GM19463 (cell line): Measurements from ENCODE around the gene GALNT17.

ENCODE experiments used
- ATAC-seq: cut with Tn5 transposase; IDR thresholded peaks from one replicate; pipeline ENCODE4 v1.9.1; 2021; ENCODE audit warnings: mild to moderate bottlenecking, moderate library complexity; ENCODE audit not compliant: unreplicated experiment

The GALNT17 gene

DNA sequence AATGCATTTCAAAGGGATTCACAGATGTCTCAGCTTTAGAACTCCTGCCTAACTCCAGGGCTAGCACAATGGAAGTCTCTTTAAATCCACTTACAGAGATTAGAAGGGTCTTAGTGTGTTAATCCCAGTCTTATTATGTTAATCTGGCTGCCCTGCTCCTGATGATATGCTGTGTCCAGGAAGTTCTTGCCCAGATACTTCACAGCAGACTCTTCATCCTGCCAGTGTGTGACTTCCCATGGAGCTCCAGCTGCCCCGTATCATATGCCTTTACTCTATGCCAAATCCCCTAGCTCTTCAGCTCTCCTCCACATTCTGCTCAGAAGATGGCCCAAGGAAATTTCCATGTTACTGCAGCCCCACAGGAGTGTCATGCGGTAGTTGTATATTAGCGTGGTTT lies 533.8 kb downstream of the GALNT17 start:
- no peak for ATAC-seq

DNA sequence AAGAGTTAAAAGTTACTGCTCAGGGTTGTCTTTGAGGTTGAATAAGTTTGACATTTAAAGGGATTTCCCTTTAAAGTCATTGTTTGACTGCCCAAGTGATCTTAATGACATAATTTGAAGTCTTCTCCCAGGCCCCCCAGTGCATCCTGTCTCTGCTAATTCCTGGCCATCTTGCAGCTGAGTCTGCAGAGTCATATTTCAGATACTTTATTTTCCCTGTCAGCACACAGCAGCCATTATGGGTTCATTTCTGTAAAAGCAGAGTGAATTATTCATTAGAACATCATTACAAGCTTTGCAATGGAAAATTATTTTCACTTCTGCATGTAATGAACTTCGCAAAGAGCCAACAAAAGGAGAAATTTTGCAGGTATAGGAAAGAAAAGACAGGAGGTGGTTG lies 536.6 kb downstream of the GALNT17 start:
- no peak for ATAC-seq

GRCh38 chr7:71679480-71679879 lies 547.5 kb downstream of the GALNT17 start:
- ATAC-seq: no peak

- ATAC-seq: no peak
Measured at GRCh38 chr7:71682181-71682580, 550.2 kb downstream of the GALNT17 start.

GRCh38 chr7:71682841-71683781 lies 551.2 kb downstream of the GALNT17 start:
- no peak for ATAC-seq

- ATAC-seq: no peak
Measured at GRCh38 chr7:71687286-71687685, 555.3 kb downstream of the GALNT17 start.

DNA sequence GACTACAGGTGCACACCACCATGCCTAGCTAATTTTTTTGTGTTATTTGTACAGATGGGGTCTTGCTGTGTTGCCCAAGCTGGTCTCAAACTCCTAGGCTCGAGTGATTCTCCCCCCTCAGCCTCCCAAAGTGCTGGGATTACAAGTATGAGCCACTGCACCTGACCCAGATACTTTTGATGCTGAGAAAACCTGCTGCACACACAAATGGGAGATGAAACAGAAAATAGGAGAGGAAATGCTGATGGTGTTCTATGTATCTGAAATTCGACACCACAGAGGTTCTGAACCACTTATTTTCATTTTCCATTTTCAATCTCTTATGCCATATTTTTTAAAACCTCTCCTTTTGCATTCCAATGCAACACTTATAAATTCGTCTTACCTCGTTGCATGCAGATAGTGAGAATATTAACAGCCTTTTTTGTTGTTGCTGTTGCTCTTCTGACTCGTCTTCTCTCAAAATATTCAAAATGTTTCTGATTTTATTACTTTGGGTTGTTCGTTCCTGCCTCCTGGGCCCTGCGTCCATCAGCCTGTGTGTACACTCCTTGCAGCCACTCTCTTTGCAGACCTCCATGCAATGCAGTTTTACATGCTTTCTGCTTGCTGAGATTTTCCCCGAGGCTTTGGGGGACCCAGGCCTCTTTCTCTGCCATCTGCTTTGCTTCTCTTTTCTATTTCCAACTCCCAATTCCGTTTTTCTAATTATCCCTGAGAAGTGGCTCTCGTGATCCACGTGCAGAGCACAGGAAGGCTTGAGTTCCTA lies 556.1 kb downstream of the GALNT17 start:
- ATAC-seq: no peak

GRCh38 chr7:71691538-71691937 lies 559.6 kb downstream of the GALNT17 start:
- no peak for ATAC-seq

DNA sequence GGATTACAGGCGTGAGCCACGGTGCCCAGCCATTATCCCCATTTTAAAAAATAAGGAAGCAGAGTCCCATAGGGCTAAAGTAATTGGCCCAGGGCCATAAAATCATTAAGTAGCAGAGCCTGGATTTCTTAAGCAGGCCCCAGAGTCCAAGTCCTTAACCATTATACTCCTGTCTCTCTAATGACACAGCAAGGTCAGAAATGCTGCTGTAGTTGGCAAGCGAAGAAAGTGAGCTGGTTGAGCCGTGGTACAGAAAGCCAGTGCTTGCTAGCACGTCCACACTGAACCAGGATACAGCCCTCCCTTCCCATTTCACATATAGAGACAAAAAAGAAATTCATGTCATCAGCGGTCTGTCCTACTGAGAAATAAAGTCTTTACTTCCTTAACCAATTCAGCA lies 562.7 kb downstream of the GALNT17 start:
- ATAC-seq: no peak

DNA sequence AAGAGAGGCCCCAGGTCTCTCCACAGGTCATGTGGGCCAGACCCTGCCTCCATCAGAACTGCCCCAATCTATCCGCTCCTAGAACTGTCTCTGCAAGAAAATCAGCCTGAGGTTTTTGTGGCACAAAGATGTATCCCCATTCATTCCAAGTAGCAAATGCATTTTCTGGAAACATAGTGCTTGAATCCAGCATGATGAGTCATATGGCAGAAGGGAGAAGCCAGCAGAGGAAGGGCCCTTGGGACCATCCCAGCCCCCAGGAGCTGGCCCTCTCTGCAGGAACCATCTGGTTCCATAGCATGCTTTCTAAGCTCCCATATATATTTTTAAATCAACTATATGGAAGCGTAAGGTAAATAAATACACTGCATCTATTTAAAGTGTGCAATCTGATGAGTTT lies 563.2 kb downstream of the GALNT17 start:
- ATAC-seq: no peak

- ATAC-seq: no peak
Measured at GRCh38 chr7:71696511-71696910, 564.6 kb downstream of the GALNT17 start.

DNA sequence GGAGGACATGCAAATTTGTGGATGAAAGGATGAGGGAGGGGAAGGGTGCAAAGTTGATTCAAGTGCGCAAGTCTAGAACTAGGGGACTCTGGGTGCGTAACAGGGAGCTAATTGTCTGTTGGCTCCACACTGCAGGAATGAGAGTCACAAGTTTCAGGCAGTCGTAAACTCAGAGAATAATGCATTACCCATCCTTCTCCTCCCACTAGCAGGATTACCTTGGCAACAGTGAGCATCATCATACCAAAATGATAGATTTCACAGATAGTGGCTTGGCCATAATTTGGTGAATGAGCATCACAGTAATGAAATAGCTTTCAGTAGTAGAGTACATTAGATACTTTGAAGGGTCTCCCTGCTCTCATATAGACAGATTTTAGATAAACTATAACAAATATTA lies 565.5 kb downstream of the GALNT17 start:
- no peak for ATAC-seq

GRCh38 chr7:71705217-71705616 lies 573.3 kb downstream of the GALNT17 start:
- ATAC-seq: no peak

DNA sequence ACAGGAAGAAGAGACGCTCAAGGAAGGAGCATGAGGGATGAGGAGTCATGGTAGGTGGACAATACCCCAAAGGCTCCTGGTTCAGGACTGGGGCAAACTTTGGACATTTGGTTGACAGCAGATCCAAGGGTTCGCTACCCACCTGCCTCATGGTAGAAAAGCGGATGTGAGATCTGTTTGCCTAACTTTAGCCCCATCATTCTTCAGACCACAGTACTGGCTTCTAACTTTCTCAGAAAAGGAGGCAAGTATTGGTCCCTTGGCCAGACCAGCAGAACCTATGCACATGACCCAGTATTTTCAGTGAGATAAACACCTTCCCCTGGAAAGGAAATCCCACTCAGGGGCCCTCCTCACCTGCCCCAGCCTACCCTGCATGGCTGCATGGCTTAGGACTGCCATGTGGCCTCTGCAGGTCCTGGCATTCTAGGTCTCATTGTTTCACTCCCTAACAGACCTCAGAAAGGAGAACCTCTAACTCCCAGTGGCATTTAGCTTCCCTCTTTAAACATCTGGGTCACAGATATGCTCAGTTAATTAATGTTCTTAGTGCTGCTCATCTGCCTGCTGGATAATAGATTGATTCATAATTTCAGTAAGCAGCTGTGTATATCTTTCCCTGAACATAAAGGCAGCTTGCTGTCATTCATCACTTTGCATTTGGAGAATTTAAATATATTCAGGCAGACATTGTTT lies 574.1 kb downstream of the GALNT17 start:
- no peak for ATAC-seq

GRCh38 chr7:71706597-71706975 lies 574.6 kb downstream of the GALNT17 start:
- no peak for ATAC-seq

DNA sequence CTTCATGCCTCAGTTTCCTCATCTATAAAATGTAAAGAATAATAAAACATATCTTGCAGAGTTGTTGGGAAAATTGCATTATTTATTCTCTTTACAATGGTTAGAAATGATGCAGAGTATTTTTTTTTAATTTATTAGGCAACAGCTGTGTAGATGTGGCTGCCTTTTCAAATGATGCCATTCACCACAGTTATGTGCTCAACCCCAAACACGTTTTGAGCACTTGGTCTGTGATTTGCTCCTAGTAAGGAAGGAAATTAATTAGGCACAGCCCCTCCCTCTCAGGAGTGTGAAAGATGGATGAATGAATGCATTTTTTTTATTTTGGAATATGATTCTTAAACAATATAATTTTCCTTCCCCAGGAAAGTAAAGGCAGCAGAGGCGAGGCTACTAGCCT lies 575.1 kb downstream of the GALNT17 start:
- no peak for ATAC-seq

GRCh38 chr7:71708710-71709109 lies 576.8 kb downstream of the GALNT17 start:
- ATAC-seq: no peak

GRCh38 chr7:71710442-71710841 lies 578.5 kb downstream of the GALNT17 start:
- no peak for ATAC-seq

DNA sequence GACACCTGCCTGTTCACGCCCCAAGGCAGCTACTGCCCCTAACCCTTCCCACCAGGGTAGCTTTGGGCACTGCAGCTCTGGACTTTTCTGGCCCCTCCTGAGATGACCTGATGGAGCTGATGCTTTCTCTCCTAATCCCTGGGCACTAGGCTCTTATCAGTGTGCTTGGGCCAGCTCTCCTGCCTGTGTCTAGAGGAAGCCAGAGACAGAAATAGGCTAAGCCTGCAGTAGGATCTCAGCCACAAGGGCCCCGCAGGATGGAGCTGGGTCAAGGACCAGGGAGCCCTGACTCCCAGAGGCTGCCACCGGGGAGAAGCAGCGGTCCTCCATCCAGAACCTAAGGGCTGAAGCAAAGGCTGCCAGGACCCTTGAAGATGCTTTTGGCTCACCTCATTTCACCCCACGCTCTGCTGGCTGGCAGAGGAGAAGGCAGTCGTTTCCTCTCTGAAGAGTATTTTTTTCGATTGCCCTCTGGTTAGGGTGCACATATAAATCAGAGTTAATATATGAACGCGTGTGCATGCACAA lies 580.8 kb downstream of the GALNT17 start:
- ATAC-seq: no peak

DNA sequence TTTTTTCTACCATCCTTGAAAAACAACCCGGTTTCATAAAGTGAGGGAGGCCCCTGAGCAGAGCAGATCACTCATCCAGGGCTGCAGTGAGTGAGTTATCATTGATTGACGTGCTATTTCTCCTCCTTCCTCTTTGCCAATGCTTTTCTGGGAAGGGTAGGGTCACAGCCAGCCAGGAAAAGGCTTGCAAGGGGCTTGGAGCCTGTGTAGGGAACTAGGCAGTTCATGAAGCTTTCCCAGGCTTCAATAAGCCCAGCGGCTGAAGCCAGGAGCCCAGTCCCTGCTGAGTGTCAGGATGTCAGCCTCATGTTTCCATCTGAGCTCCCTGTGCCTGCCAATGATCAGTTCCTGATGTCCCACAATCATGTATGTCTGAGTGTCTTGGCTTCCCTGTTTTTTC lies 584.7 kb downstream of the GALNT17 start:
- ATAC-seq: no peak

DNA sequence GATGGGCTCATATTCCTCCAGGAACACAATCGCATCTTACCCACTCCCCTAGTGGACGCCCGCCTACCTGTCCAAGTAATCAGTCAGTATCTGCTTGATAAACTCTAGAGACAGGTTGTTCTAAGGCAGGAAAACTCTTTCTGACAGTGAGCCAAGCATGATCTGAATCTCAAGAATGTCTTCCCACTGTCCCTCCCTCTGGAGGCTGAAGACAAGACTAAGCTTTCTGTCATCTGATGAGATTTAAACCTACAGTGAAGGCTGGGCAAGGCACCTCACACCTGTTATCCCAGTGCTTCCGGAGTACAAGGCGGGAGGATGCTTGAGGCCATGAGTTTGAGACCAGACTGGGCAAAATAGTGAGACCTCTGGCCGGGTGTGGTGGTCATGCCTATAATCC lies 586.6 kb downstream of the GALNT17 start:
- no peak for ATAC-seq
